Measurements from ENCODE around the gene PAFAH1B1.

Gene PAFAH1B1

GRCh38 chr17:2721603-2722002, 128.1 kb downstream of the PAFAH1B1 start:
- no peak for TF ChIP-seq CTCF (IDR thresholded peaks at IDR 0.05; ENCODE audit: low read depth, low read length, missing control alignments)
- no peak overlapping the region for H3K4me3 ChIP-seq (ENCODE audit: low read depth, low read length)
- in situ Hi-C loops (cut with HindIII; ENCODE audit: low pct_ligation_motif_present, low sequenced_read_pairs) = no loop called here
- no peaks in the 10 kb centered on the region for H3K36me3 ChIP-seq (replicated peaks)
- peaks cover 22% of the 10 kb centered on the region for H3K27me3 ChIP-seq (replicated peaks)
- no peak for DNase-seq
- no peak overlapping the region for H3K27ac ChIP-seq

GRCh38 chr17:2722611-2723010, 129.2 kb downstream of the PAFAH1B1 start:
- Histone ChIP-seq H3K4me3 (ENCODE audit: low read depth, low read length) (no peak overlapping the region), H3K36me3 (replicated peaks) (no peaks in the 10 kb centered on the region), H3K27me3 (replicated peaks) (peaks cover 22% of the 10 kb centered on the region), H3K27ac (no peak overlapping the region)
- TF ChIP-seq CTCF (IDR thresholded peaks at IDR 0.05; ENCODE audit: low read depth, low read length, missing control alignments) = no peak
- no peak for DNase-seq
- in situ Hi-C loops (cut with HindIII; ENCODE audit: low pct_ligation_motif_present, low sequenced_read_pairs) = no loop called here

GRCh38 chr17:2723505-2723996, 130.1 kb downstream of the PAFAH1B1 start:
- H3K27ac ChIP-seq = no peak overlapping the region
- no peaks in the 10 kb centered on the region for H3K36me3 ChIP-seq (replicated peaks)
- H3K27me3 ChIP-seq (replicated peaks) = peaks cover 22% of the 10 kb centered on the region
- in situ Hi-C loops (cut with HindIII; ENCODE audit: low pct_ligation_motif_present, low sequenced_read_pairs) = no loop called here
- DNase-seq = no peak
- TF ChIP-seq CTCF (IDR thresholded peaks at IDR 0.05; ENCODE audit: low read depth, low read length, missing control alignments) = no peak
- H3K4me3 ChIP-seq (ENCODE audit: low read depth, low read length) = no peak overlapping the region

GRCh38 chr17:2723997-2724783, 130.7 kb downstream of the PAFAH1B1 start:
- no peak for DNase-seq
- in situ Hi-C loops (cut with HindIII; ENCODE audit: low pct_ligation_motif_present, low sequenced_read_pairs) = no loop called here
- H3K27me3 ChIP-seq (replicated peaks) = peaks cover 22% of the 10 kb centered on the region
- H3K36me3 ChIP-seq (replicated peaks) = no peaks in the 10 kb centered on the region
- no peak overlapping the region for H3K4me3 ChIP-seq (ENCODE audit: low read depth, low read length)
- TF ChIP-seq CTCF (IDR thresholded peaks at IDR 0.05; ENCODE audit: low read depth, low read length, missing control alignments) = no peak
- no peak overlapping the region for H3K27ac ChIP-seq

GRCh38 chr17:2724784-2725164, 131.3 kb downstream of the PAFAH1B1 start:
- no peak for DNase-seq
- Histone ChIP-seq H3K36me3 (replicated peaks) (no peaks in the 10 kb centered on the region), H3K27me3 (replicated peaks) (peaks cover 22% of the 10 kb centered on the region), H3K4me3 (ENCODE audit: low read depth, low read length) (no peak overlapping the region), H3K27ac (no peak overlapping the region)
- no peak for TF ChIP-seq CTCF (IDR thresholded peaks at IDR 0.05; ENCODE audit: low read depth, low read length, missing control alignments)
- in situ Hi-C loops (cut with HindIII; ENCODE audit: low pct_ligation_motif_present, low sequenced_read_pairs) = no loop called here
